ENCODE measurements around the gene NOS3. TPM values are rescaled to one million over a fixed set of nuclear protein-coding genes. Genes with fewer than 3 reads are reported as not detected.
"Not testable (repeated sequence)": the region's sequence is repeated elsewhere in the genome, so short reads cannot be mapped to it uniquely, and the experiment has no call there.

NOS3 gene
- polyA plus RNA-seq, 3 donors, result 11.0 to 14.2 (median 12.3) TPM

DNA sequence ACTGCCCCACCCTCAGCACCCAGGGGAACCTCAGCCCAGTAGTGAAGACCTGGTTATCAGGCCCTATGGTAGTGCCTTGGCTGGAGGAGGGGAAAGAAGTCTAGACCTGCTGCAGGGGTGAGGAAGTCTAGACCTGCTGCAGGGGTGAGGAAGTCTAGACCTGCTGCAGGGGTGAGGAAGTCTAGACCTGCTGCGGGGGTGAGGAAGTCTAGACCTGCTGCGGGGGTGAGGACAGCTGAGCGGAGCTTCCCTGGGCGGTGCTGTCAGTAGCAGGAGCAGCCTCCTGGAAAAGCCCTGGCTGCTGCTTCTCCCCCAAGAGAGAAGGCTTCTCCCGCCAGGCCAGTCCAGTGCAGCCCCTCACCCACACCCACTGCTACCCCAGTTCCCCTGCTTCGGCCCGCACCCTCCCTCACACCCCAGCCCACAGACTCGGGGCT, 6.3 kb downstream of the NOS3 start:
- DNase-seq, result no peak

DNA sequence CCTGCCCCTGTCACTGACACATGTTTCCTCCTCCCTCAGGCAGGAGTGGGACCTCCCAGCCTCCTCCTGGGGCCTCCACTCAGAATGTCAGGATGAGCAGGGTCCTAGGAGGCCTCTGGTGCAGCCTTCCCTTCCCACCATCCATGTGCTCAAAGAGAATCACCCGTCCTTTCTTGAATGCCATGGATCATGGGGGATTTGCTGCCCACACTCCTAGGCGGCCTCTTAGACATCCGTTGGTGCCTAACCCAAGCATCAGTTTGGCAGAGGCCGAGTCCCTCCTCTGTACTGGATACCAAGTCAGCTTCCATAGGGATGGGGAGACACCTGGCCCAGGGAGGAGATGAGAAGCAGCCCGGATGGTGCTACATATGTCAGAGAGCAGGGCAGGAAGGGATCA, 7.0 kb downstream of the NOS3 start:
- DNase-seq, result no peak

DNA sequence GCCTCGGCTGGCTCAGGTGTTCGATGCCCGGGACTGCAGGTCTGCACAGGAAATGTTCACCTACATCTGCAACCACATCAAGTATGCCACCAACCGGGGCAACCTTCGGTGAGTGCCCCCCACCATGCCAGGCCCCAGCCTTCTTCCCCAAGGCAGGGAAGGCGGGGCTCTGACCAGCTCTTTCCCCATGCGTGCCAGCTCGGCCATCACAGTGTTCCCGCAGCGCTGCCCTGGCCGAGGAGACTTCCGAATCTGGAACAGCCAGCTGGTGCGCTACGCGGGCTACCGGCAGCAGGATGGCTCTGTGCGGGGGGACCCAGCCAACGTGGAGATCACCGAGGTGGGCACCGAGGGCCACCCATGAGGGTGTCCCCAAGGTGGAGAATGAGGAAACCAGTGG, 7.5 kb downstream of the NOS3 start:
- no peak for DNase-seq

DNA sequence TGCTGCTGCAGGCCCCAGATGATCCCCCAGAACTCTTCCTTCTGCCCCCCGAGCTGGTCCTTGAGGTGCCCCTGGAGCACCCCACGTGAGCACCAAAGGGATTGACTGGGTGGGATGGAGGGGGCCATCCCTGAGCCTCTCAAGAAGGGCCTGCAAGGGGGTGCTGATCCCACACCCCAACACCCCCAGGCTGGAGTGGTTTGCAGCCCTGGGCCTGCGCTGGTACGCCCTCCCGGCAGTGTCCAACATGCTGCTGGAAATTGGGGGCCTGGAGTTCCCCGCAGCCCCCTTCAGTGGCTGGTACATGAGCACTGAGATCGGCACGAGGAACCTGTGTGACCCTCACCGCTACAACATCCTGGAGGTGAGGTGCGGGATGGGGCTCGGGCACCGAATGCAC, 8.2 kb downstream of the NOS3 start:
- DNase-seq, result no peak

DNA sequence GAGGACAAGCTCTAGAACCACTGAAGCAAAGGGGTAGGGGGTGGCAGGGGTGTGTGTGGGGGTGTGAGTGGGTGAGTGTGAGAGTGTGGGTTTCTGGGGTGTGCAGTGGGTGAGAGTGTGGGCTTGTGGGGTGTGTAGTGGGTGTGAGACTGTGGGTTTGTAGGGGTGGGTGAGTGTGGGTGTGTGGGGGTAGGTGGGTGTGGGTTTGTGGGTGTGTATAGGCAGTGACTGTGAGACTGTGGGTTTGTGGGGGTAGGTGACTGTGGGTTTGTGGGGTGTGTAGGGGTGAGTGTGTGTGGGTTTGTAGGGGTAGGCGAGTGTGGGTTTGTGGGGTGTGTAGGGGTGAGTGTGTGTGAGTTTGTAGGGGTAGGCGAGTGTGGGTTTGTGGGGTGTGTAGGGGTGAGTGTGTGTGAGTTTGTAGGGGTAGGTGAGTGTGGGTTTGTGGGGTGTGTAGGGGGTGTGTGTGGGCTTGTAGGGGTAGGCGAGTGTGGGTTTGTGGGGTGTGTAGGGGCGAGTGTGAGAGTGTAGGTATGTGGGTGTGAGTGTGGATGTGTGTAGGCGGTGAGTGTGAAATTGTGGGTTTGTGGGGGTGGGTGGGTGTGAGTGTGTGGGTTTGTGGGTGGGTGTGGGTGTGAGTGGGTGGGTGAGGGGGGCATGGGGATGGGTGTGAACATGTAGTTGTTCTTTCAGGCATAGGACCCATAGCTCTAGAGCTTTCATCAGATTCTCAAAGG, 8.8 kb downstream of the NOS3 start:
- no peak for DNase-seq

DNA sequence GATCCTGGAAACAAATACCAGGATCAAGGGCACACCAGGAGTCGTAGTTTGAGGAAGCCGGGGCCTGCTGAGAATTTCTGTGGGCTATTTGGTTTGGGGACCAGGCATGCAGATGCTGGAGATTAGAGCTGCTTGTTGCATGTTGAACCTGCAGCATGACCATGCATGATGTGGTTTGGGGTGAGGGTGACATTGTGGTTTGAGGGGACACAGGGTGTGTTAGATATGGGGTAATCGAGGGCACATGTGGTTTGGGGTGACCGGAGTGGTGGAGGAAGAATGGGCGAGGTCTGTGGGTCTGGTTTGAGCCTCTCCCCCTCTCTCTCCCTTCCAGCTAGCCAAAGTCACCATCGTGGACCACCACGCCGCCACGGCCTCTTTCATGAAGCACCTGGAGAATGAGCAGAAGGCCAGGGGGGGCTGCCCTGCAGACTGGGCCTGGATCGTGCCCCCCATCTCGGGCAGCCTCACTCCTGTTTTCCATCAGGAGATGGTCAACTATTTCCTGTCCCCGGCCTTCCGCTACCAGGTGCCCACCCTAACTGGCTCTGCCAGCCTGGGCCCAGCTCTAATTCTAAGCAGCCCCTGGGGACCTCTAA, 10.2 kb downstream of the NOS3 start:
- no peak for DNase-seq

DNA sequence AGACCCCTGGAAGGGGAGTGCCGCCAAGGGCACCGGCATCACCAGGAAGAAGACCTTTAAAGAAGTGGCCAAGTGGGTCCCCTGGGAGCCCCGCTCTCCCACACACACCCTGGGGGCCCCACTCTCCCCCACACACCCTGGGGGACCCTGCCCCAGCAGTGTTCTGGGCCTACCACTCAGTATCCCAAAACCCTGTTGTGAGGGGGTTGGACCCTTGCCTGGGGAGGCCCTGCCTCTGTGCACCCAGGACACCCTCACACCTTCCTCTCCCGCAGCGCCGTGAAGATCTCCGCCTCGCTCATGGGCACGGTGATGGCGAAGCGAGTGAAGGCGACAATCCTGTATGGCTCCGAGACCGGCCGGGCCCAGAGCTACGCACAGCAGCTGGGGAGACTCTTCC, 10.7 kb downstream of the NOS3 start:
- no peak for DNase-seq

DNA sequence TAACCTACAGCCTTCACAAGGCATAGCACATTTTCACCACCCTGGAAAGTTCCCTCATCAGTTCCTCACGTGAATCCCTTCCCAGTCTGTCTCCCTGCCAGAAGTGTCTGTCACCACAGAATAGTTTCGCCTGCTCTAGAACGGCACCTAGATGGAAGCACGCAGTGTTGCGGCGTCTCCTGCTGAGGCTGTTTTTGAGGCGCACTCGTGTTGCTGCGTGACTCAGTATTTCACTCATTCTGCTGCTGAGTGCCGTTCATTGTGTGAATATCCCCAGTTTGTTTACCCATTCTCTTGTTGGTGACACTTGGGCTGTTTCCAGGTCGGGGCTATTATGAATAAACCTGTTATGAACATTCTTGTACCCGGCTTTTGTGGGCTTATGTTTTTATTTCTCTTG, 12.8 kb downstream of the NOS3 start:
- DNase-seq, result no peak

DNA sequence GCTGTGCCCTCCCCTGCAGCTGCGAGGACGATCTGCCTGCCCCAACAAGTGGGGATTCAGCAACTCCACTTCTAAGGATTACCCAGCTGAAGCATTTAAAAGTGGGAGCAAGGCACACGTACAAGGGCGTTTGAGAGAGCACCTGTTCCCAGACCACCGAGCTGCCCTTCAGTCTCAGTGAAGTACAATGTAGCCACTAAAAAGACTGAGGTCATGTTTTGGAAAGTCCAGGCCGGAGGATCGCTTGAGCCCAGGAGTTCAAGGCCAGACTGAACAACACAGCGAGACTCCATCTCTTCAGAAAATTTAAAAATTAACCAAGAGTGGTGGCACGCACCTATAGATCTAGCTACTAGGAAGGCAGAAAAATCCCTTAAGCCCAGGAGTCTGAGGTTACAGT, 14.7 kb downstream of the NOS3 start:
- DNase-seq, result no peak

DNA sequence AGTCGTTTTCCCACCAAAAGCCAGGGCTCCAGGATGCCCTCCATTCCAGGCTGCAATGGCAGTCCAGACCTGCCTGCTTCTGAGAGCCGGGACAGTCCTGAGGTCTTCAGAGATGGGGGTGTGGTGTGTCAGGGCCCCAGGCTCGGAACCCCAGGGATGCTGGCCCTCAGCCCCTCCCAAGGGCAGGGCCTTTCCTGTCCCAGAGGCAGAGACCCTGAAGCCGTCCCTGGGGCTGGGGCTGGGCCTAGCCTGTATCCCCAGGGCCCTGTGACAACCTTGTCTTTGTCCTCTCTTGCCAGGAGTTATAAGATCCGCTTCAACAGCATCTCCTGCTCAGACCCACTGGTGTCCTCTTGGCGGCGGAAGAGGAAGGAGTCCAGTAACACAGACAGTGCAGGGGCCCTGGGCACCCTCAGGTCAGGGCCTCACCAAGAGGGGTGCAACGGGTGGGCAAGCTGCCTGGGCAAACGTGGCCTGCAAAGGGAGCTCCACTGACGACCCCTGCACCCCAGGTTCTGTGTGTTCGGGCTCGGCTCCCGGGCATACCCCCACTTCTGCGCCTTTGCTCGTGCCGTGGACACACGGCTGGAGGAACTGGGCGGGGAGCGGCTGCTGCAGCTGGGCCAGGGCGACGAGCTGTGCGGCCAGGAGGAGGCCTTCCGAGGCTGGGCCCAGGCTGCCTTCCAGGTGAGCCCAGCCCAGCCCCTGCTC, 15.9 kb downstream of the NOS3 start:
- DNase-seq, result no peak

DNA sequence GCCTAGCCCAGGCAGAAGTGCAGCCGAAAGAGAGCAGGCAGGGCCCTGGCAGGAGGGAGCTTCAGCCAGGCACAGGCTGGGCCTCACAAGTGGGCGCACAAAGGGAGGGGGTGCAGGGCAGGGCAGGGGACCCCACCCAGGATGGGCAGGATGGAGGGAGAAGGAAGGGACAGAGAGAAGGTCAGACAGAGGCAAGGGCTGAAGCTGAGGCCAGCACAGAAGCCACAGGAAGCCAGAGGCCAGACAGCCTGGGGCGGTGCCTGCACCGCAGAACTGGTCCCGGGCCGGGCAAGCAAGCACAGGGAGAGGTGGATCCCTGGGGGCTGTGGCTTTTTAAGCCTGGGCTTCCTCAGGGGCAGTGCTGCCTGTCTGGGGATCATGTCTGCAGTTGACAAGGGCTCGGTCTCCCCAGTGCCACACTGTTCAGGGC, 16.7 kb downstream of the NOS3 start:
- no peak for DNase-seq

DNA sequence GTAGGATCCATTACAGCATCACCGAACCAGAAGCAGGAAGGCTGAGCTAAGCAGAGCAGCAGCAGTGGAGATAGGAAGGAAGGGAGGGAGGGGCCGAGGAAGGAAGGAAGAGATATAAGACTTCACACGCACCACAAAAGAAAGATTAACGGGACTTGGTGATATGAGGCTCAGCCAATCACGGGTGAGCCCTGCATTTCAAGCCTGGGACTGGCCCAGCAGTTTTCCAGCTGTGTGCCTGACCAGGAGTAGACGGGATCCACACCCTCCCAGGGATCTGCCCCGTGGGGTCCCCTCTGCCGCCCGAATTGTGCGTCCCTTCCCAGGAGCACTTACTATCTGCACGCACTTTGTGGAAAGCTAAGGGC, 17.3 kb downstream of the NOS3 start:
- DNase-seq, result no peak

DNA sequence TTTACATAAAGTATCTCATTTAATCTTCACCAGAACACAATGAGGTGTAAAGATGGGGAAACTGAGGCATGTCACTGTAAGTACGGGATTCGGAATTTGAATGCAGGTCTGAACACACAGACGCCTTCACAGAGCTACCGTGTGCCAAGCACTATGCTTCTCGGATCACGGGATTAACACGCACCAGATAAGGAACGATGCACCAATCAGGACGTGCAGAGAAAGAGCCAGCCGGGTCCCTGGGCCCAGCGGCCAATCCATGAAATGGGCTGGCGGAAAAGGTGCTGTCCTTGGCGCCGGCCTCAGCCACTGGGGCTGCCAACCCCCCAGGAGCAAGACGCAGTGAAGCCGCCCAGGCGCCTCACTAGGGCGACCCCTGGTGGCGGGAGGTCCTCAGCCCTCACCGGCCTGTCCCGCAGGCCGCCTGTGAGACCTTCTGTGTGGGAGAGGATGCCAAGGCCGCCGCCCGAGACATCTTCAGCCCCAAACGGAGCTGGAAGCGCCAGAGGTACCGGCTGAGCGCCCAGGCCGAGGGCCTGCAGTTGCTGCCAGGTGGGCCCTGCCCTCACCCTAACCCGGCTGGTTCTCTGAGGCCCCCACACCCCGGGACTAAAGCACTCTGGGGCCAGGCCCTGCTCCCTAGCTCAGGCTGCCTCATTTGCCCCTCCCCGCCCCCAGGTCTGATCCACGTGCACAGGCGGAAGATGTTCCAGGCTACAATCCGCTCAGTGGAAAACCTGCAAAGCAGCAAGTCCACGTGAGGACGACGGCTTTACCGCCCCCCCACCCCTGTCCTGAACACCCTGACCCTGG, 17.9 kb downstream of the NOS3 start:
- DNase-seq, result no peak

DNA sequence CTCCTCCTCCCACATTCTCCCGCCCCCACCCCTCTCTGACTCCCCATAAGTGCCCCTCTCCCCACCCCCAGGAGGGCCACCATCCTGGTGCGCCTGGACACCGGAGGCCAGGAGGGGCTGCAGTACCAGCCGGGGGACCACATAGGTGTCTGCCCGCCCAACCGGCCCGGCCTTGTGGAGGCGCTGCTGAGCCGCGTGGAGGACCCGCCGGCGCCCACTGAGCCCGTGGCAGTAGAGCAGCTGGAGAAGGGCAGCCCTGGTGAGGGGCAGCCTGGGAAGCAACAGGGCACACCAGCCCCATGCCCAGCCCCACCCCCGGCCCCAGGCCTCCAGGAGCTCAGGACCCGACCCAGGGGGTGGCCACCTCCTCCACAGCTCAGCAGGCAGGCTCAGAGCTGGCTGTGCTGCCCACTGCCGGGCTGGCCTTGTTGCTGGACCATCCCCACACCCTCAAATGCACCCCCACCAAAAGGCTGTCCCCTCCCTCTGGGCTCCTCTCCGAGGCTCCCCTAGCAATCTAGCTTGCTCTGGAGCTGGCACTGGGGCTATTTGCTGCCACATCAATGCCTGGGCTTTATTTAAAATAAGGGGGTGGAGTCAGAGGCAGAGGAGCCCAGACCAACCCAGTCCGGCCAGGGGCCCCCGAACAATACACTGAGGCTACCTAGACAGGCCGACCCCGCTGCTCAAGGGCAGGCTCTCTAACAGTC, 18.7 kb downstream of the NOS3 start:
- DNase-seq, result no peak

DNA sequence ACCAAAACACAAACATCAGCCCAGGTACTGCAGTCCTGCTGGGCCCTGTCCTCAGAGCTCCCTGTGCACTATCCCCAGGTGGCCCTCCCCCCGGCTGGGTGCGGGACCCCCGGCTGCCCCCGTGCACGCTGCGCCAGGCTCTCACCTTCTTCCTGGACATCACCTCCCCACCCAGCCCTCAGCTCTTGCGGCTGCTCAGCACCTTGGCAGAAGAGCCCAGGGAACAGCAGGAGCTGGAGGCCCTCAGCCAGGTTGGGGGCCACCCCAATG, 19.2 kb downstream of the NOS3 start:
- no peak for DNase-seq

DNA sequence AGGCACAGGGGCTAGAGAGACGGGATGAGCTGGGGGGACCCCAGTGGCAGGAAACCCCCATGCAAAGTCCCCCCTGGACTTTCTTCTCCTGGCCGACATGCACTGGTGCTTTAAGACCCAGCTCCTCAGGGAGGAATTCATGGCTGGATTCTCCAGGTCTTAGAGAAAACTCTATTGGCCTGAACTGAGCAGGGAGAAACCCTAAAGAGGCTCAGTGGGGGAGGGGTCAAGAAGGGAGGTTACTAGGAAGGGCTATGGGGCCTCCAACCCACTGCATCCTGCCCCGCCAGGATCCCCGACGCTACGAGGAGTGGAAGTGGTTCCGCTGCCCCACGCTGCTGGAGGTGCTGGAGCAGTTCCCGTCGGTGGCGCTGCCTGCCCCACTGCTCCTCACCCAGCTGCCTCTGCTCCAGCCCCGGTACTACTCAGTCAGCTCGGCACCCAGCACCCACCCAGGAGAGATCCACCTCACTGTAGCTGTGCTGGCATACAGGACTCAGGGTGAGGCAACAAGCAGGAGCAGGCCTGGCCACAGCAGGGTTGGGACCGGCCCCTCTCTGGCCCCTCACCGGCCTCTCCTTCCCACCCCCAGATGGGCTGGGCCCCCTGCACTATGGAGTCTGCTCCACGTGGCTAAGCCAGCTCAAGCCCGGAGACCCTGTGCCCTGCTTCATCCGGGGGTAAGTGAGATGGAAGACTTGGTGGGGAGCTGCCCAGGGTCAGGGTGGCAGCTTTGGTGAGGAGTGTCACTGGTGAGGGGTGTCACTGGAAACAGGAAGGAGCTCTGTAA, 19.7 kb downstream of the NOS3 start:
- no peak for DNase-seq

DNA sequence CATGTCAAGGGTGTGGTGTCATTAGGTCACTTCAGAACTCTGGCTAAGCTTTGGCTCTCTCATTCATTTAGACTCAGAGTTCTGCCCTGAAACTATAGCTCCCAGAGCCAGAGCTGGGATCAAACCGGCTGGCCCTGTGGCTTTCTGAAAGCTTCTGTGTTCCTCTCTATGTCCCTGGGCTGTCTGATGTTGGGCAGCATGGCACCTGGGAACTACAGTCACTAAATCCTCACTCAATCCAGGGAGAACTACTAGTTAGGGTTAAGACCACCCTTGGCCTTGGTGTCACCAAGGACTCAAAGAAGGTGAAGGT, 20.2 kb downstream of the NOS3 start:
- no peak for DNase-seq

DNA sequence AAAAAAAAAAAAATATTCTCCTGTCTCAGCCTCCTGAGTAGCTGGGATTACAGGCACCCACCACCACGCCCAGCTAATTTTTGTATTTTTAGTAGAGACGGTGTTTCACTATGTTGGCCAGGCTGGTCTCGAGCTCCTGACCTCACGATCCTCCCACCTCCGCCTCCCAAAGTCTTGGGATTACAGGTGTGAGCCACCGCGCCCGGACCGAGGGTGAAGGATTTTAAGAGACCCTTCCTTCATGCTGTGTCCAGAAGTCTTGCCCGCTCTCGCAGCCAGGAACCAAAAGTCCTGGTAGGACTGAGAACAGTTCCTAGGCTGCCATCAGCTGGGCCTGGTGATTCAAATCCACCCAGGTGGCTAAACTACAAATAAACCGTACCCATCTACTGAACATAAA, 20.8 kb downstream of the NOS3 start:
- not testable (repeated sequence) for DNase-seq

DNA sequence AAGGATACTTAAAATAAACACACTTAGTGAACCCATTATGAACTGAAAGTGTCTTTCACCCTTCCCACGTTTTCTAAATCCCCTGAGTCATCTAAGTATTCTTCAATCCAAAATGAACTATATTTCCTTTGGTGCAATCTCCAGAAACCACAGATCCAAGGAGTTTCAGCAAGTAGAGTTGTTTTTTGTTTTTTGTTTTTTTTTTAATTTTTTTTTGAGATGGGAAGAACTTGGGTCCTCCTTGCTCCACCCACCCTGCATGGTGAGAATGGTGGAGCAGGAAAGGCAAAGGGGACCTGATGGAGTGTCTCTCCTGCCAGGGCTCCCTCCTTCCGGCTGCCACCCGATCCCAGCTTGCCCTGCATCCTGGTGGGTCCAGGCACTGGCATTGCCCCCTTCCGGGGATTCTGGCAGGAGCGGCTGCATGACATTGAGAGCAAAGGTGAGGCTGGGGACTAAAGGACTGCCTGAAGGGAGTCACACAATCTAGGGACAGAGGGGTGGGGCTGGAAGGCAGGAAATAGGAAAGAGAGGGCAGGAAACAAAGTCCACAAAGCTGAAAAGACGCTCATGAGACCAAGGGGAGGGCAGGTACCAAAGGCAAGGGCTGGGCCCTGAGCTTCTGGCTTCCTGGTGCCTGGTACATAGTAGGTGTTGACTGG, 21.3 kb downstream of the NOS3 start:
- DNase-seq, result no peak

DNA sequence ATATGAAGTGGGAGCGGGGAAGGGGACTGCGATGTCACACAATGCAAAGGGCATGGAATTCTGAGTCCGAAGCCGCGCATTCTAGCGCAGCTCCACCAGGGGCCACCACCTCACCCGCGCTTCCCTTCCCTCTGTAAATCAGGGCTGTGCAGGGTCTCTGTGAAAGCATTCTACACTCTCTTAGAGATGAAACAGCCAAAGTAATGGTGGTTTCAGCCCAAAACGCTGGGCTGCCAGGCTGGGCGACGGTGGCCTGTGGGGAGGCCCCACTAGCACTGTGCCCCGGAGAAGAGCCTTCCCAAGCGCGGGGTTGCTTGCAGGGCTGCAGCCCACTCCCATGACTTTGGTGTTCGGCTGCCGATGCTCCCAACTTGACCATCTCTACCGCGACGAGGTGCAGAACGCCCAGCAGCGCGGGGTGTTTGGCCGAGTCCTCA, 22.1 kb downstream of the NOS3 start:
- DNase-seq, result no peak

DNA sequence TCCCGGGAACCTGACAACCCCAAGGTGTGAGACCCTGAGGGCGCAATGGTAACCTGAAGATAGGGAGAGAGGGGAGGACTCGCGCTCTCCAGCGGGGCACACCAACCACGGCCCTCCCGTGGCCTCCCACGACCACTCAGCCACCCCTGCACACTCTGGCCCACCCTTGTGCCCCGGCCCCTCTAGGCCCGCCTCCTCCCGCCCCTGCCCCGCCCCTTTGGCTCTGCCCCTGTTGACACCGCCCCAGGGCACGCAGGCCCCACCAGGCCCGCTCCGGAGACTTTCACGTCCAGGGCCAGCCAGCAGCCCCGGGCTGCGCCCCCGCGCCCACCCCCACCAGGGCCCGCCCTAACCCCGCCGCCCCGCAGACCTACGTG, 22.5 kb downstream of the NOS3 start:
- DNase-seq, result no peak
